ENCODE measurements around the gene MALRD1.

GRCh38 chr10:19653931-19654330 is 605.3 kb downstream of the MALRD1 start:
- TF ChIP-seq CTCF (conservative IDR thresholded peaks at IDR 0.05 in 1 of 2, IDR thresholded peaks at IDR 0.05 in 1 of 2; ENCODE audit: low read depth in 1 of 2, low read length in 2 of 2) (no peak), EZH2 (IDR thresholded peaks at IDR 0.05; ENCODE audit: low read length, missing control alignments) (no peak)

Measured in fibroblast of lung (primary cell).